Epithelial cell of proximal tubule (primary cell): ENCODE results near the gene EYA4. TPM values are rescaled to one million over a fixed set of nuclear protein-coding genes. Genes with fewer than 3 reads are reported as not detected.

Experiments
- DNase-seq: peaks from one replicate; pipeline ENCODE4 v3.0.0-alpha.2; 2011; ENCODE audit warnings: low read depth
- H3K4me3 ChIP-seq: 2 replicates; pipeline ENCODE4 v1.5.1; 2011; ENCODE audit warnings: low read depth, mild to moderate bottlenecking, low read length
- total RNA-seq: library from RNA; depleted of rRNA; stranded (reverse); fragments of >200 nt; gene quantifications from 2 replicates; pipeline ENCODE4 v1.2.3, GENCODE V29; 2015
- TF ChIP-seq, protein P1 (sequence below): conservative IDR thresholded peaks from 2 replicates; pipeline ENCODE4 v1.5.1; 2012; ENCODE audit warnings: low read depth, mild to moderate bottlenecking, low read length

Gene EYA4
- total RNA-seq, 1 donor from 2014 or later = not detected

DNA sequence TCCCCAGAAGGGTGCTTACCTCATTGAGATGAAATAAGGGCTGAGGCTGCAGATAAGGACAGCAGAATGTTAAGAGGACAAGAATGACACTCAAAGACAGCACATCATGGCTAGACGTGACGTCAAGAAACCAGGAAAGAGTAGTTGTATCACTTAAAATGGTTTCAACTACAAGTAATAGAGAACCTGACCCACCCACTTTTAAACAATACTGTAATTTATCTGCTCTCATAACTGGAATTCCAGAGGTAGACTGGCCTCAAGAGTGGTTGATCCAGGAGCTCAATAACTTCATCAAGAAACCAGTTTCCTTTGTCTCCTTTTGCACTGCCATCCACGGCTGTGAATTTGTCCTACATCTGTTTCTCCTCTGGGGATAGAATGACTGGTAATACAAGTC lies 187.1 kb downstream of the EYA4 start:
- DNase-seq = no peak
- TF ChIP-seq, protein P1, sequence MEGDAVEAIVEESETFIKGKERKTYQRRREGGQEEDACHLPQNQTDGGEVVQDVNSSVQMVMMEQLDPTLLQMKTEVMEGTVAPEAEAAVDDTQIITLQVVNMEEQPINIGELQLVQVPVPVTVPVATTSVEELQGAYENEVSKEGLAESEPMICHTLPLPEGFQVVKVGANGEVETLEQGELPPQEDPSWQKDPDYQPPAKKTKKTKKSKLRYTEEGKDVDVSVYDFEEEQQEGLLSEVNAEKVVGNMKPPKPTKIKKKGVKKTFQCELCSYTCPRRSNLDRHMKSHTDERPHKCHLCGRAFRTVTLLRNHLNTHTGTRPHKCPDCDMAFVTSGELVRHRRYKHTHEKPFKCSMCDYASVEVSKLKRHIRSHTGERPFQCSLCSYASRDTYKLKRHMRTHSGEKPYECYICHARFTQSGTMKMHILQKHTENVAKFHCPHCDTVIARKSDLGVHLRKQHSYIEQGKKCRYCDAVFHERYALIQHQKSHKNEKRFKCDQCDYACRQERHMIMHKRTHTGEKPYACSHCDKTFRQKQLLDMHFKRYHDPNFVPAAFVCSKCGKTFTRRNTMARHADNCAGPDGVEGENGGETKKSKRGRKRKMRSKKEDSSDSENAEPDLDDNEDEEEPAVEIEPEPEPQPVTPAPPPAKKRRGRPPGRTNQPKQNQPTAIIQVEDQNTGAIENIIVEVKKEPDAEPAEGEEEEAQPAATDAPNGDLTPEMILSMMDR = no peak
- H3K4me3 ChIP-seq = no peak overlapping the region

DNA sequence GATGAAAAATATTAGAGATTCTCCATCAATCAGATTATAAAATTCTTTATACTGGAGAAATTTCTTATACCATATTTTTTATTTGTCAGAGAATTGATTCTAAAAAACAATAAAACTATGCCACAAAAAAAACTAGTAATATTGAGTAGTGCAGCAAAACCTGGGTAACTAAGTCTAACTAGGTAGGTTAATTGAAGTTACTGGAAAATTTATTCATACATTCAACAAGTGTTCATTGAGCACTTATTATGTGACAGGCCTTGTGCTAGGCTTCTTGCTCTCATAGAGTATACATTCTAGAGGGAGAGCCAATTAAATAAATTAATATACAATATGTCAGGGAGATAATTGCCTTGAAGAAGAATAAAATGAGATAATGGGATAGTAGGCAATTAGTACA lies 189.4 kb downstream of the EYA4 start:
- TF ChIP-seq, protein P1 = no peak
- no peak overlapping the region for H3K4me3 ChIP-seq
- DNase-seq = no peak

DNA sequence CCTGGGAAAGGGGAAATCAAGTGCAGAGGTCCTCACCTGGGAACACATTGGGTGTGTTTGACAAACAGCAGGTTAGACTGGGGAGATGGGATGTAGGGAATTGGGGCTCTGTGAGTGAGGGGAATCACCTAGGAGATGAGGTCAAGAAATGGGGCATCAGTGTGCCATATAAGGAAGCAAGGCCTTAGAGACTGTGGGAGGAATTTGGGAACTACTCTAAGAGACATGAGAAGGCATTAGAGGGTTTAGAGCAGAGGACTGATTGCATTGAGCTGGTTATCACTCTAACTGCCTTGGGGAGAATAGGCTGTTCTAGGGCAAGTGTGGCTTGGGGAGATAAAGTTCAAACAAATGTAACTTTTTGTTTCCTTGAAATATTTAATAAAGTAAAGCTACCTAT lies 189.9 kb downstream of the EYA4 start:
- TF ChIP-seq, protein P1 = no peak
- no peak for DNase-seq
- no peak overlapping the region for H3K4me3 ChIP-seq

DNA sequence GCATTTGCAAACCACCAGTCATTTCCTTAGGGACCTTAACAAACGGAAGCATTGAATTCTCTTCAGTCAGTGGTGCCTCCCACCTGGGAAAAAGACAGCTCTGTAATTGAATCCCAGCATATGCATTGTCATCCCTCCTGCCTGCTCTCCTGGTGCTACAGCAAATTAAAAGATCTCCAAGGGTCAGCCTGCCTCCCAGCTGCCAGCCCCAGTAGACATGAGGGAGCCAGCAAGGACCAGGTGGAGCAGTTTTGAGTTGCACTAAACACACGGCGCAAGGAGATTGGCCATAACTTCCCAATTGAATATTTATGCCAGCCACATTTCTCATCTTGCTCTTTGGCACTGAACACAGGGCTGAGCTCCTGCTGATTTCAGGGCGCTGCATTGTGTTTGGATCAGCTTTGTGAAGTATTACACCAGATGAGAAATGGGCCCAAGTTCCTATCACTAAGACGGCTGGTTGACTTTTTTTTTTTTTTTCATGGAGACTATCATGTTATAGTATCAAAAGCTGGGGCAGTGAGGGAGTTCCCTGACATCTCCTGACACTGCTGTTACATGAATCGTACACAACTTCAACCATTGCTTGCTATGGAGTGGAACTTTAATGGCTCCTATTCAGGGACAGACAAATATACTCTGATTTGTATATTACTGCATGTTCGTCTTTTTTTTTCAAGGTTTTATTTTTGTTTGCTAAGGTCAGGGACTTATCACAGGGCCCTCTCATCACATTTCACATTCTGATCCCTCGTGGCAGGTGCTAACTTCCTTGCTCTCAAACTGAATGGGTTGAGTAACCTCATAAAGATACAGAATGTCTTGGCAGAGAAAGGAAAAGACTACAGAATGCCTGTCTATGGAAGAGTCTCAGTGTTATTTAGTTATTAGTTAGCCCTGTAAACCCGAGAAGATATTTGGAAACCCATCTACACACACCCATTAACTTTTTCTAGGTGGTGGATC lies 191.1 kb downstream of the EYA4 start:
- DNase-seq = no peak
- H3K4me3 ChIP-seq = no peak overlapping the region
- TF ChIP-seq, protein P1 = no peak

DNA sequence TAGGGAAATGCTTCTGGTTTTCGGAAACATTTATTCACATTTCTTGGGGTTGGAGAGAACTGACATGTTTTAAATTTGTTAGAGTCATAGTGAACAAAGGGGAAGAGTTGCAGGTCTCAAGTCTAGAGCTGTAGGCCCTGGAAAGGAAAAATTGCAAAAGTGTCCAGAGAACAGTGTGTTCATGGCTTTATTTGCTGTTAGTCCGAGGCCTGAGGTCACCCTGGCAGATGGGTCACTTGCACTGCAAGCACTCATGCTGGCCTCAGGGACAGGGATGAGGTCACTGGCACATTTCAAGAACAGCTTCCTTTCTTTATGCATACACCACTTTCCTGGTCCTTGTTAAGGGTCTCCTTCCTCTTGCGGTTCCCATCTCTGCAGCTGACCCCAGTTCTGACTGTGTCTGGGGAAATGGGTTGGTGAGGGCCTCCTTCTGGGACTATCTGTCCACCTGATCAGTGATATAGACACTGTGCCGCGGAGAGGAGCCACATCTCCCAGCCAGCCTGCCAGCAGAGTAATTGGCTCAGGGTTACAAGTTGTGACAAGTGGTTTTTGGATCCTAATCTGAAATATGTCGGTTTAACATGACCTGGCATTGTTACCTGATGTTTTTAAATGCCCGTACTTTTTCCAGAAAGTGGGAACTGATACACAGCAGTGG lies 194.0 kb downstream of the EYA4 start:
- TF ChIP-seq, protein P1 = no peak
- no peak overlapping the region for H3K4me3 ChIP-seq
- no peak for DNase-seq

DNA sequence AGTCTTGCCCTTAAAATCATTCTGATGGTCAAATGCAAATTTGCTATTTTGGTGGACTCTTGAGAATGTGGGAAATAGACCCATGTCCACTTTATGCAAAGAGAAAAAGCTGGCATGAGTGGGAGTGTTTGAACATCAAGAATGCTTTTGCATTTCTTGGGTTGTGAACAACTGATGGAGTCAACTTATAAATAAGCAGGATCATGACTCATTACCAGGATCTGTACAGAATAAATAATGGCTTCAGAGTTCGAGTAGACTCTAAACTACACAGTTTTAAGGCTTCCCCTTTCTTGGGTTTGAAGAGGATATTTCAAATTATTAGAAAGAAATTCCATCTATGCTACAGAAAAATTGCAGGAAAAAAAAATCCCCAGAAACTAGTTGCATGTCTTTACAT lies 195.5 kb downstream of the EYA4 start:
- H3K4me3 ChIP-seq = no peak overlapping the region
- DNase-seq = no peak
- TF ChIP-seq, protein P1 = no peak

DNA sequence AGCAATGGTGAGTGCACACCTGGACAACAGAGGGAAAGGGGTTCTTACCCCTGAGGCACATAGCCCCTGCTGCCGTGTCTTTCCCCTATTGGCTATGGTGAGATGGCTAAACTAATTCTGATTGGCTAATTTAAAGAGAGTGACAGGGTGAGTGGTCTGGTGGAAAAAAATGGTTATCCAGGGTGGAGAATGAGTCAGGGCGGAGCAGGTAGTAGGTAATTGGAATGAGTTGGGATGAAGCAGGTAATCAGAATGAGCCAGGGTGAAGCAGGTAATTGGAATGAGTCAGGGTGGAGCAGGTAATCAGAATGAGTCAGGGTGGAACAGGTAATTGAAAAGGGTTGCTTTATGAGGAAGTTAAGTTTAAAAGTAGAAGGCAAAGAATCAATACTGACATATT lies 200.3 kb downstream of the EYA4 start:
- TF ChIP-seq, protein P1 = no peak
- H3K4me3 ChIP-seq = no peak overlapping the region
- no peak for DNase-seq
